ENCODE data around the gene BCAS3.

Gene BCAS3

DNA sequence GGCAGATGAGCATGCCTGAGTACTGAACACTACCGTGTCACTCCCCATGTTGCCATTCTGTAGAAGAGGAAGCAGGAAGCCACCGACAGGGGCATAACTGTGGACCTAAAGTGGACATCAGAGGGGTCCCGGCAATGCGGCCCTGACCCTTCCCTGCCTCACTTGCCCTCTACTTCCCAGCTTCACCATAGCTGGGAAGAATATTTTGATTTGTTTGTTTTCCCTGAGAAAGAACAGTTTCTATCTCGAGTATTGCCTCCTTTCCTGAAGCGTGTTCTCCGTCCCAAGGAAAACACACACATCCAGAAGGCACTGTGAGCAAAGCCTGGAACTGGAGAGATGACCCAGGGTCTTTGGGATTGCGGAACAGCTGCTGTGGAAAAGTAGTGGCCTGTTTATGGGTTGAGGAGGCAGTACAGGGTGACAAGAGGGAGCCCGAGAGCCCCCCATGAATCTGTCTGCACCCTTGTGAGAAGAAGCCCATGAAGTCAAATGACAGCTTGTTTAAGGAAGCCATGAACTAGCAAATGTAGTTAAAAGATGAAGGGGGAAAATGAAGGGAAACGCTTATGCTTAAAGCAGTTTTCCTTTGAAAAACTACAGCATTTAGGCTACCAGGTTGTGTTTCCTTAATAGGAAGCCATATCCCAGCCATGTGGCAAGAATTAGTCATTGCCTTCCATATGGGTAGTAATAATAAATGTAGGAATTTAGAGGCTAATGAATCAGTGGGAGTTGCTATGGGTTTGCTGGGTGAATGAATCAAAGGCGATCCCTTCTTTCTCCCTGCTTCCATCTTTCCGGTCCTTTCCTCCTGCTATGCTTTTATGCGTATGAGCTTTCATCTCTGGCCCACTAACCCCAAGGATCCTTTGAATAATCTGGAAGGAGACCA, 632.0 kb downstream of the BCAS3 start:
- no peak for DNase-seq

GRCh38 chr17:61310590-61310989, 632.9 kb downstream of the BCAS3 start:
- DNase-seq, result no peak

- DNase-seq, result no peak
Observed at GRCh38 chr17:61312406-61313295, 635.0 kb downstream of the BCAS3 start.

DNA sequence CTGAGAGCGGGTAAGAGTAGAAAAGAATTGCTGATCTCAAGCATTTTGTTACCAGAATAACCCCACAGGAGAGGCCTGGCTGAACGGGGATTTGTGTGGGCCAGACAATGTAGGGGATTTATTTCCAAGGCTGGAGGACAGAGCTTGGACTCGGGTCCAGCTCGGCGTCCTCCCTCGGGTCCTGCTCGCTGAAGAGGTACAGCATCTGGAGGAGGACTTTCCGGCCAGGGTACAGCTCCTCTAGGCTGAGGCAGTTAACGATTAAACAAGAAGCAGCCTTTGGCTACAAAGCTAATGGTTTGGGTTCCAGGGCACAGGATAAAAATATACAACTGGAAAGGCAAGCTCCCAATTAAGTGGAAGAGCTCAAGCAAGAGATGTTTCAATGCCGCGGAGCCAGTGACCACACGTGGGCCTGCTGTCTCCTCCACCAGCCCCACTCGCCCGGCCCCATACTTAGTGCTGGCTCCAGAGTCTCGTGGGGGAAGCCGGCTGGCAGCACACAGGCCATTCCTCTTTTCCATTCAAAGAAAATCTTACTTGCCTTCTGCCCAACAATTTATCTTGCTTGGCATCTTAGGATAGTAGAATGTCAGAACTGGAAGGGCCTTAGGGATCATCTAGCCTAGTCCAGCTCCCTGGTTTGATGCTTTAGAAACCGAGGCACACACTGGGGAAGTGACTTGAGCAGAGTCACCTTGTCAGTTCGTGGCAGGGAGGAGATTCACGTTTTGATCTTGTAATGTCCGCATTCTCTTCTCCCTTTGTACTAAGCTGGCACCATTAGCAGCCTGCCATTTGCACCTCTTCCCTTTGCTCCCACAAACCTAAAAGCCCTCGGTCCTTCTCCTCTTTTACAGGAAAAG, 636.0 kb downstream of the BCAS3 start:
- no peak for DNase-seq

DNA sequence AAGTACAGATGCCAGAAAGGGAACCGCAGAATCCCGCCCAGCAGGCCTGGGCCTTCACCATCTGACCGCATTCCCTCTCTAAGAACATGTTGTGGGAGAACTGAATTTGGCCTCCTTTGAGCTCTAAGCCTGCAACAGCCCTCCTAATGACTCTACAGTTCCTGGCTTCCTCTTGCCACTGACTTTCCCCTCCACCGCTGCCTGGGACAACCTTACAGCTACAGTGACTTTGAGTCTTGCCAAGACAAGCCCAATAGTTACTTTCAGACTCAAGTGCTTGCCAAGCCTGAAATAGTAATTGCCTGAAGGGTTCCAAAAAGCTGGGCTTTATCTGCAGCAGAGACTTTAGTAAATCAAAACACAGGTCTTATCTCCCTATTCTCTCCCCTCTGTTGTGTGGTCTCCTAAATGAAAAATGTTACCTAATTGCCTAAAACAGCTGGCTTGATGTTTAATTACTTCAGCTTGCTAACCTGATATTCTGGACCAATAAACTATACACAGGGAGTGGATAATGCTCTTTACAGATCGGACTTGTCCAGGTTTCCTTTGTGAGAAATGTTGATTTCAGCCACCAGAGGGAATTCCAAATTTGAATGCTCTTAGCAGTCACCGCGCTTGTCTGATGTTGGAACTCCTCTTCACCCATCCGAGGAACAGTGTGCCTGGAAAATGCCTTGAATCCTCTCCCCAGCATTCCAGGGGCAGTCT, 636.9 kb downstream of the BCAS3 start:
- DNase-seq, result no peak

- no peak for DNase-seq
Observed at GRCh38 chr17:61316633-61317032, 639.0 kb downstream of the BCAS3 start.

GRCh38 chr17:61317779-61318178, 640.1 kb downstream of the BCAS3 start:
- DNase-seq, result no peak

- no peak for DNase-seq
Observed at GRCh38 chr17:61318684-61319098, 641.0 kb downstream of the BCAS3 start.

GRCh38 chr17:61321344-61321743, 643.7 kb downstream of the BCAS3 start:
- DNase-seq, result no peak

GRCh38 chr17:61322325-61323002, 644.8 kb downstream of the BCAS3 start:
- DNase-seq, result no peak

GRCh38 chr17:61323003-61323908, 645.6 kb downstream of the BCAS3 start:
- no peak for DNase-seq

GRCh38 chr17:61323909-61324868, 646.5 kb downstream of the BCAS3 start:
- DNase-seq, result no peak

DNA sequence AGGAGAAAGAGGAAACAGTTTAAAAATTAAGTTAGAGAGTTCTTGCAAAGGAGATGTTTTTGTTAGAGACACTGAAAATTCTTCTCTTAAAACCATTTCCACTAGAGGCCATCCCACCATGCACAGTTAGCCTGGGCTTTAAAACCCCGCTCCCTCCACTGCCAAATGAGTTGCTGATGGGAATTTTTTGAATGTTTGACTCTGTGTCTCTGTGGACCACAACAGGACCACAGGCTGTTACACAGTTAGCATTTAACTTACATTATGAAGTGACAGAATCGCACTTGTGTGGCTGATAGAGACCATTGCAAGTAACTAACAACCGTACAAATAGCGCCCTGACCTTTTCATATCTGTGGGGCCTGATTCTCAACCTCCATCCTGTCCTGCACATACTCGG, 647.3 kb downstream of the BCAS3 start:
- DNase-seq, result no peak

DNA sequence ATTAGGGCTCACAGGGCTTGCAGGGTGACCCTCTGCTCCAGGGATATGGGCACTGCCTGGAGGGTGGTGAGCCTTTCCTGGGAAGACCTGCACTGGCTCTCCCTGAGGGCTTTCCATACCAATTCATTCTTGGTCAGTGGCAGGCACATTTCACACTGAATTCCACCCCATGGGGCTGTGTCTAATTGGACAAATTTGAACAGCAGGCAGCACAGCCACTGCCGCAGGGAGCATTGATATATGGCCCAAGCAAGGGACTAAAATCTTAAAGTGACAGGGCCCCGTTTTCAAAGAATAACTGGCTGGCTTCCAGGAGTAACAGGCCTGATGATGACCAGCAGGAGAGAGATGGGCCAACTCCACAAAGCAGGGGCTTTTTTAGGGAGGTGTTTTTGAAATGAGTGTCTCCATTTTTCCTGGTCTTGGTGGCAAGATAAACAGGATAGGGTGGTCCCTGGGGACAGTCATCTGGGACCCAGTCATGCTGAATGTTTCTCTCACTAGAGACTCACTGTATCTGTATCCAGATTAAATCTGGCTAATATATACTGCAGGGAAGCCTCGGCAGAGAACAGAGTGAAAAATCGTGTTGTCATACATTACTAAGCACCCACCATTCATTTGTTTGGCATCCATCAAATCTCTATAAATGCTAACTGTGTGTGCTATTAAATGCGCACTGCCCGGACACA, 647.9 kb downstream of the BCAS3 start:
- DNase-seq, result no peak

DNA sequence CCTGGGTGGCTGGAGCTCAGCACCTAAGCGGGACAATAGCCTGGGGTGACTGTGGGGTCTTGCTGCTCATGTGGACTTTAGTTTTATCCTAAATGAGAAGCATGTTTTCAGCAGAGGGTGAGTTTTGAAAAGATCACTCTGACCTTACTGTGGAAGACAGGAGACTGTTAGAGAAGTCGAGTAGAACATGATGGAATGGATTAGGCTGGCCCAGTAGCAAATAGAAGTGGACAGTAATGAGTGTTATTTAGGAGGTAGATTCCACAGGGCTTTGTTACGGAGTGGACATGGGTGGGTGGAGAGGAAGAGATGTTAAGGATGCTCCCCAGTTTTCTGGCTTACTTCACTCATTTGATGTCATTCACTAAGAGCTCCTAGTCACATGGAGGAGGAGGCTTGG, 648.7 kb downstream of the BCAS3 start:
- no peak for DNase-seq

DNA sequence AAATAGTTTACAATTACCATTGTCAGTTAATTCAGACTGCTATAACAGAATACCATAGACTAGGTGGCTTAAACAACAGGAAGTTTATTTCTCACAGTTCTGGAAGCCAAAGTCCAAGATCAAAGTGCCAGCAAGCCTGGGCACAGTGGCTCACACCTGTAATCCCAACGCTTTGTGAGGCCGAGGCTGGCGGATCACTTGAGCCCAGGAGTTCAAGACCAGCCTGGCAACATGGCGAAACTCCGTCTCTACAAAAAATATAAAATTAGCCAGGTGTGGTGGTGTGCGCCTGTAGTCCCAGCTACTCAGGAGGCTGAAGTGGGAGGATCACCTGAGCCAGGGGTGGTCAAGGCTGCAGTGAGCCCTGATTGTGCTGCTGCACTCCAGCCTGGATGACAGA, 650.7 kb downstream of the BCAS3 start:
- no peak for DNase-seq

DNA sequence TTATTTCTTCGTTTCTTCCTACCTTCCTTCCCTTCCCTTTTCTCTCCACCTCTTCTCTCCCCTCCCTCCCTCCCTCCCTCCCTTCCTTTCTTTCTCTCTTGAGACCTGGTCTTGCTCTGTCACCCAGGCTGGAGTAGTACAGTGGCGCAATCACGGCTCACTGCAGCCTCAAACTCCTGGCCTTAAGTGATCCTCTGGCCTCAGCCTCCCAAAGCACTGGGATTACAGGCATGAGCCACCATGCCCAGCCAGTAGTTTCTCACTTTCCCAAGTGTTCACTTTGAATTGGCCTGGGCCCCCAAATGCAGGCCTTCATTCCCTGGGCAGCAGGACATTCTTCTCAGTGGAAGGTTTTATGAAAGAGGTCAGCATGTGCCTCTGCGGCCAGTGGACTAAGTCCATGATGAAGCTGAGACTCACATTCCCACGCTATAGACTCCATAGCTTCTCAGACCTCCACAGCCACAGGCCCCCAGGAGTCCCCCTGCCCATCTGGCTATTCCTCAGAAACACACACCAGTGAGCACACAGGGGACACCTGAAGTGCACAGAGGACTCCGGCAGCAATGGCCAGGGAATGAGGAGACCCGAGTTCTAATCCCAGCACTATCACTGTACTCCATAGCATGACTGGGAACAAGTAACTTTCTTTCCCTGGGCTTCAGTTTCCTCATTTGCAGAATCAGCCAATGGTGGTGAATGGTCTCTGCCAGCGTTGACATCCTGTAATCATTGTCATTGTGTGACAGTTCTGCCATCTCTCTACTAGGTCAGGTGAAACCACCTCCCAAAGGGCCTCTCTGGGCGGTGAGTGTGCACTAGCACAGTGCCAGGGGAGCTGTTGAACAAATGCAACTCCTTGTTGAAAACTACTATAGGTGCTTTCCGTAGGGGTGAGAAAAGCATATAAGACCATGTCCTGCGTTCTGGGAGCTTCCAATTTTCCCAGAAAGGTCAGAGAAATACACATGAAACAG, 652.8 kb downstream of the BCAS3 start:
- no peak for DNase-seq
